ACC112 (cell line): ENCODE results near the gene TPD52L1.

Source experiments
- H2AFZ ChIP-seq: fragments of 200-600 bp; sonication (generic); one replicate; pipeline ENCODE4 v1.6.0; 2017; ENCODE audit warnings: antibody characterized with exemption, low read length; ENCODE audit not compliant: unreplicated experiment
- H3K27ac ChIP-seq: fragments of 200-600 bp; sonication (generic); 2 replicates; pipeline ENCODE4 v1.5.1; 2014; ENCODE audit warnings: low read depth, mild to moderate bottlenecking, antibody characterized with exemption, low read length, moderate library complexity
- H3K27me3 ChIP-seq: fragments of 200-600 bp; sonication (generic); 2 replicates; pipeline ENCODE4 v1.6.1; 2014; ENCODE audit warnings: mild to moderate bottlenecking, antibody characterized with exemption, low read length, moderate library complexity, mixed read lengths; ENCODE audit not compliant: insufficient read depth
- H3K36me3 ChIP-seq: fragments of 200-600 bp; sonication (generic); 2 replicates; pipeline ENCODE4 v1.6.1; 2016; ENCODE audit warnings: mild to moderate bottlenecking, antibody characterized with exemption, low read length, moderate library complexity, mixed read lengths; ENCODE audit not compliant: insufficient read depth
- H3K4me1 ChIP-seq: fragments of 200-600 bp; sonication (generic); one replicate; pipeline ENCODE4 v1.6.1; 2016; ENCODE audit warnings: low read length, mixed read lengths; ENCODE audit not compliant: insufficient read depth, unreplicated experiment, control insufficient read depth
- H3K4me3 ChIP-seq: fragments of 200-600 bp; sonication (generic); 2 replicates; pipeline ENCODE4 v1.5.1; 2014; ENCODE audit warnings: mild to moderate bottlenecking, low read depth, low read length
- H3K79me2 ChIP-seq: fragments of 200-600 bp; sonication (generic); one replicate; pipeline ENCODE4 v1.6.0; 2016; ENCODE audit warnings: low read length; ENCODE audit not compliant: control insufficient read depth, unreplicated experiment, insufficient read depth

TPD52L1 gene

DNA sequence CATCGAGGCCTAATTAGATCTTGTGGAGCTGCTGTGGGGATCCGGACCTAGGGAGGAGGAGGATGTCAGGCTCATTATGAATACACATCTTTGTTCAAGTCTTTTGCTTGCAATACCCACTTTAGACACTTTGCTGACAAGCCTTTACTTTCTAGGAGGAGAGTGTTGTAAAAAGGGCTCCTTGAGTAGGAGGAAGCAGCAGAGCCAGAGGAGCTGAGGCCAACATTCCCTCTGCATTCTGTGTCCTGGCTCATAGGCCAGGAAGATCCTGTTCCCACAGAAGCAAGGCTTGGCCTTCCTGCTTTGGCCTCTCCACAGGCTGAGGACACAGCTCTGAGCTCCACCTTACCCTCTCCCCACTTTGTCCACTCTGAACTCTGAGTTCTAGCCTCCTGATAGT lies 67.1 kb downstream of the TPD52L1 start:
- Histone ChIP-seq H3K4me3 (no peak overlapping the region), H2AFZ (peak overlapping the region; percentile 77), H3K36me3 (no peaks in the 10 kb centered on the region), H3K4me1 (no peaks in the 10 kb centered on the region), H3K27ac (no peak overlapping the region), H3K79me2 (no peaks in the 10 kb centered on the region), H3K27me3 (no peaks in the 10 kb centered on the region)

DNA sequence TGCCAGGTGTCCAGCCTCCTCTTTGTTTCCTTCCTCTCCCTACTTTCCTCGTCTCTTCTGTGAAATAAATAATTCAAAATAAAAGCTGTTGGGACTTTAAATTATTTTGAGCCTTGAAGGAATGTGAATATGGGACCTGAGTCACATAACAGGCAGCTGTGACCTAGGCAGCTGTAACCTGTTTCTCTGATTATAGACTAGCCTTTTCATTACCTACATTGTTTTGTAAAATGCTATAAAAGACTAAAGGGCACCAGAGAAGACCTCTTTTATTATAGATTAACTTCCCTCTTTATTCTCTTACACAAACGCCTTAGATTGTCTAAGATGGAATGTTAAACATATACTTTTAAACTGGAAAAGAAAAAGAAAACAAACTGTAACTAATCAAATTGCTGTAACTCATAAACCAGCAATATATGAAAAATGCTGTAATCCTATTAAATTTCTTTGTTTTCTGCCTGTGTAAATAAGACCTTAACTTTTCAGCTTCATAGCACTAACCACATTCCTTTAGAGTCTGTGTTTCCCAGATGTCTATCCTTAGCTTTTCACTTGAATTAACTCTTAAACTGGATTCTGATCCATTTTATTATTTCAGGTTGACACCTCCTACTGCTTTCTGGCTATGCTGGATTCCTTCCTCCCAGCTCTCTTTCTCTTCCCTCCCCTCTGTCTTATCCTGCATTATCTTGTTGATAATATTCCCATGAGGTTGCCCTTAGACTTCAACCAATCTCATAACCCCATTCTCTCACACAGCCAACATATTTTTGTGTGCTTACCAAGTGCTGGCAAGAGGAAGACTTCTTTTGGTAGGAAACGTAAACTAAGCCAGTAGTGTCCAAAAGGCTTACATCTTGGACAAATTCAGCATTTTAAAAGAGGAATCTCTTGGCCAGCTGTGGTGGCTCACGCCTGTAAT lies 69.2 kb downstream of the TPD52L1 start:
- H3K27me3 ChIP-seq = no peaks in the 10 kb centered on the region
- H3K27ac ChIP-seq = no peak overlapping the region
- H3K4me1 ChIP-seq = no peaks in the 10 kb centered on the region
- H3K4me3 ChIP-seq = no peak overlapping the region
- H2AFZ ChIP-seq = no peak overlapping the region
- H3K36me3 ChIP-seq = no peaks in the 10 kb centered on the region
- no peaks in the 10 kb centered on the region for H3K79me2 ChIP-seq

DNA sequence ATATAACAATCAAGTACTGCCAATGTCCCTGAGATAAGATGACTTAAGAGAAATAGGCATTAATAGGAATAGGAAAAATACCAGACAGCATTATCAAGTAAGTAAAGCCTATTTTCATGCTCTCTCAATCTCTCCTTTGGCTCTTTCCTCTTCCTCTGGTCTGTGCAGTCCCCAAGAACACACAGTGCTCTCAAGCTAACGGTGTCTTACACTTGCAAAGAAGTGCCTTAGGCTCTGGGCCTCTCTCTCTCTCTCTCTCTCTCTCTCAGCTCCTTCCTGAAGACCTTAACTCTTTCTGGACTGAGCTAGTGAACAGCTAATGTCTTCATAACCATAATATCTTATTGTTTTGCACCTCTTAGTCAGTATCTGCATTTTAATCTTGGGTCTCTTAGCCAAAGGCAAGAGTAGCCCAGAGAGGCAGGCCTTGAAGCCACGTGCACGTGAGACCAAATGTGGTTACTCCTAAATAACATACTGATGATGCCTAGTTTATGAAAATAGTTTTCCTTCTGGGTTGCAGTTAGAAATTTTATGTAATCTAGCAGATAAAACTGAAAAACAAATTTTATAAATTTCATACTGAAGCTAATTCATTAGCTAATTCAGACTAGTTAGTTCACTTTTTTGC lies 70.8 kb downstream of the TPD52L1 start:
- H3K27me3 ChIP-seq = no peaks in the 10 kb centered on the region
- no peaks in the 10 kb centered on the region for H3K36me3 ChIP-seq
- H3K27ac ChIP-seq = no peak overlapping the region
- H3K79me2 ChIP-seq = no peaks in the 10 kb centered on the region
- H3K4me1 ChIP-seq = no peaks in the 10 kb centered on the region
- no peak overlapping the region for H2AFZ ChIP-seq
- H3K4me3 ChIP-seq = no peak overlapping the region

GRCh38 chr6:125227244-125227643 lies 73.7 kb downstream of the TPD52L1 start:
- H3K79me2 ChIP-seq = no peaks in the 10 kb centered on the region
- H3K27me3 ChIP-seq = no peaks in the 10 kb centered on the region
- H3K27ac ChIP-seq = no peak overlapping the region
- peaks cover under 1% of the 10 kb centered on the region for H3K4me1 ChIP-seq
- H3K36me3 ChIP-seq = no peaks in the 10 kb centered on the region
- no peak overlapping the region for H3K4me3 ChIP-seq
- H2AFZ ChIP-seq = no peak overlapping the region

DNA sequence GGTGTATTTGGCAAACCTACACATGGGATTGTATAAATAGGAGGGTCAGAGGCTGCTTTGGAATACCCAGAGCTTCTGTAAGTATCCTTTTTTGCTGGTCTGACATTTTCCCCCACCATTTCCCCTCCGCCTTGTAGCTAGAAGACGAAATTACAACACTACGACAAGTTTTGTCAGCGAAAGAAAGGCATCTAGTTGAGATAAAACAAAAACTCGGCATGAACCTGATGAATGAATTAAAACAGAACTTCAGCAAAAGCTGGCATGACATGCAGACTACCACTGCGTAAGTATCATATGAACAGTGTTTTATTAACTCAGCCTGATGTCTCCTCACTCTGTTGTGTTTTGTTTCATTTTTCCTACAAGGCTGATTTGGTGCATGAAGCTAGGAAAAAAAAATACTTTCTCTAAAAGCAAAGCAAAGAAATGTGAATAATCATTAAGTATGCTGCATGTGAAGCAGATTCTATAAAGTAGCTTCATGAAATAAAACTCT lies 75.5 kb downstream of the TPD52L1 start:
- Histone ChIP-seq H3K27ac (no peak overlapping the region), H3K4me1 (peaks cover 10% of the 10 kb centered on the region), H3K27me3 (no peaks in the 10 kb centered on the region), H3K36me3 (no peaks in the 10 kb centered on the region), H3K4me3 (peak overlapping the region; percentile 42), H2AFZ (peak overlapping the region; percentile 21), H3K79me2 (no peaks in the 10 kb centered on the region)

- Histone ChIP-seq H3K4me3 (no peak overlapping the region), H3K79me2 (no peaks in the 10 kb centered on the region), H3K27me3 (no peaks in the 10 kb centered on the region), H3K36me3 (no peaks in the 10 kb centered on the region), H3K4me1 (peaks cover 10% of the 10 kb centered on the region), H3K27ac (no peak overlapping the region), H2AFZ (no peak overlapping the region)
Measured at GRCh38 chr6:125230674-125231073, 77.1 kb downstream of the TPD52L1 start.

- Histone ChIP-seq H3K27me3 (no peaks in the 10 kb centered on the region), H3K27ac (no peak overlapping the region), H3K4me3 (no peak overlapping the region), H3K4me1 (peaks cover 10% of the 10 kb centered on the region), H3K36me3 (no peaks in the 10 kb centered on the region), H2AFZ (no peak overlapping the region), H3K79me2 (no peaks in the 10 kb centered on the region)
Measured at GRCh38 chr6:125231133-125231532, 77.6 kb downstream of the TPD52L1 start.

- no peak overlapping the region for H3K27ac ChIP-seq
- no peaks in the 10 kb centered on the region for H3K36me3 ChIP-seq
- no peak overlapping the region for H3K4me3 ChIP-seq
- no peaks in the 10 kb centered on the region for H3K79me2 ChIP-seq
- no peak overlapping the region for H2AFZ ChIP-seq
- H3K4me1 ChIP-seq = peaks cover 14% of the 10 kb centered on the region
- H3K27me3 ChIP-seq = no peaks in the 10 kb centered on the region
Measured at GRCh38 chr6:125231574-125232343, 78.2 kb downstream of the TPD52L1 start.

DNA sequence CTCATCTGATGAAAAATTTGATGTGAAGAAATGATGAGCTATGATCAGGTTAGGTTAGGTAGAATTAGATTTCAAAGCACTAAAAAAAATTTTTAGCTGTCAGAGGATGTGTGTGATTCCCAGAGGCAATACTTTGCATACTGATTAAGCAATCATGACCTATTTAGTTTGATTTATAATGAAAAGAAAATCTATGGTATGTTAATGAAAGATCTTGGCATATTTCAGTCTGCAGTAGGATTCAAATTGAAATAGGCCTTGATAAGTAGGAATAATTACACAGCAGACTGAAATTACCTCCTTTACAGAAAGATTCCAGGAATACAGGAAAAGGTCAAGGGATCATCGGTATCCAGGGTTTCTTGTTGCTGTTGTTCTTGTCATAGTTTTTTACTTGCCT lies 78.9 kb downstream of the TPD52L1 start:
- Histone ChIP-seq H3K79me2 (no peaks in the 10 kb centered on the region), H3K27me3 (no peaks in the 10 kb centered on the region), H3K4me1 (peaks cover 15% of the 10 kb centered on the region), H3K4me3 (no peak overlapping the region), H3K27ac (no peak overlapping the region), H3K36me3 (no peaks in the 10 kb centered on the region), H2AFZ (no peak overlapping the region)

GRCh38 chr6:125233202-125233601 lies 79.6 kb downstream of the TPD52L1 start:
- no peak overlapping the region for H2AFZ ChIP-seq
- no peak overlapping the region for H3K4me3 ChIP-seq
- peaks cover 15% of the 10 kb centered on the region for H3K4me1 ChIP-seq
- no peaks in the 10 kb centered on the region for H3K79me2 ChIP-seq
- no peak overlapping the region for H3K27ac ChIP-seq
- H3K27me3 ChIP-seq = no peaks in the 10 kb centered on the region
- no peaks in the 10 kb centered on the region for H3K36me3 ChIP-seq
